K562 (cell line): ENCODE results near the gene CLHC1. TPM values are rescaled to one million over a fixed set of nuclear protein-coding genes. Genes with fewer than 3 reads are reported as not detected.

ENCODE experiments used
- ATAC-seq: fragments of 200-7000 bp; cut with Tn5 transposase; 3 replicates; pipeline ENCODE4 v1.9.1; 2020; ENCODE audit warnings: moderate library complexity
- BruUV-seq: library from RNA; stranded (reverse); fragments of 400-500 nt; replicated peaks from 2 replicates; lab custom pipeline; 2021; lab: Mats Ljungman, UMichigan
- CTCF ChIA-PET: fragments of 300-600 bp; formaldehyde crosslinking; extraction: SDS; loops from one replicate; lab custom pipeline; 2021; ENCODE audit warnings: low intra/inter-chr PET ratio; lab: Yijun Ruan, JAX
- POLR2A ChIA-PET: fragments of 300-600, 350-650 bp; sonication (Branson Sonifier 250); formaldehyde crosslinking; extraction: SDS; loops from one replicate; lab custom pipeline; 2021; ENCODE audit warnings: antibody characterized with exemption, inconsistent platforms; lab: Yijun Ruan, JAX
- DNase-seq, 4 experiments: peaks; one replicate each; pipeline versions ENCODE4 v3.0.0 to v3.0.0-alpha.2; 2011 to 2018; ENCODE audit warnings: low spot score in 3 of 4, mixed read lengths in 3 of 4; ENCODE audit errors: extremely low read depth in 1 of 4
- FAIRE-seq: peaks from 2 replicates; lab custom pipeline; 2011; peaks lifted over from hg19 to GRCh38; lab: Jason Lieb, UNC
- H2AFZ ChIP-seq: 2 replicates; pipeline ENCODE4 v1.6.0; 2011; ENCODE audit warnings: low read depth, low read length, control low read depth, inconsistent platforms
- H3K27ac ChIP-seq: fragments of 200-600 bp; 3 replicates; pipeline ENCODE4 v1.8.0; 2011; ENCODE audit warnings: low read depth, mild to moderate bottlenecking, control low read depth, inconsistent platforms, low read length, moderate library complexity, mixed read lengths; ENCODE audit errors: extremely low read depth
- H3K27me3 ChIP-seq, 2 experiments: fragments of 300-600 bp in 1 of 2; 2 replicates in 1 of 2; 3 replicates in 1 of 2; pipeline versions ENCODE4 v1.6.0 to v1.8.0; 2011; ENCODE audit warnings: inconsistent platforms in 2 of 2, low read length in 2 of 2, mild to moderate bottlenecking in 1 of 2, mixed read lengths in 1 of 2, moderate library complexity in 1 of 2; ENCODE audit not compliant: control insufficient read depth in 2 of 2, insufficient read depth in 2 of 2
- H3K36me3 ChIP-seq: fragments of 300-600 bp; 3 replicates; pipeline ENCODE4 v1.8.0; 2011; ENCODE audit warnings: mild to moderate bottlenecking, low read length, inconsistent platforms; ENCODE audit not compliant: control insufficient read depth, insufficient read depth
- H3K4me1 ChIP-seq, 2 experiments: fragments of 200-600 bp in 1 of 2; replicated peaks in 1 of 2; 2 replicates in 1 of 2; 3 replicates in 1 of 2; pipeline versions ENCODE4 v1.5.1 to v1.8.0; 2011; ENCODE audit warnings: inconsistent platforms in 2 of 2, low read length in 2 of 2, mild to moderate bottlenecking in 1 of 2, mixed read lengths in 1 of 2, moderate library complexity in 1 of 2; ENCODE audit not compliant: control insufficient read depth in 2 of 2, insufficient read depth in 2 of 2
- H3K4me2 ChIP-seq: 2 replicates; pipeline ENCODE4 v1.6.1; 2011; ENCODE audit warnings: low read length, control low read depth, inconsistent platforms, mixed read lengths; ENCODE audit not compliant: insufficient read depth
- H3K4me3 ChIP-seq: fragments of 200-600 bp; sonication (generic), shearing (Covaris generic); 2 replicates; pipeline ENCODE4 v1.5.1; 2016; ENCODE audit warnings: control low read depth, inconsistent platforms
- H3K79me2 ChIP-seq: fragments of 200-600 bp; 3 replicates; pipeline ENCODE4 v1.8.0; 2011; ENCODE audit warnings: low read length, inconsistent platforms; ENCODE audit not compliant: control insufficient read depth, insufficient read depth
- H3K9ac ChIP-seq, 2 experiments: 2 replicates each; pipeline versions ENCODE4 v1.6.0 to v1.6.1; 2011; ENCODE audit warnings: low read depth in 2 of 2, low read length in 2 of 2, control low read depth in 1 of 2, inconsistent platforms in 1 of 2, mild to moderate bottlenecking in 1 of 2, mixed read lengths in 1 of 2; ENCODE audit not compliant: insufficient read depth in 1 of 2
- H3K9me1 ChIP-seq: one replicate; pipeline ENCODE4 v1.6.0; 2011; ENCODE audit warnings: inconsistent platforms, mild to moderate bottlenecking, low read length, moderate library complexity; ENCODE audit not compliant: control insufficient read depth, insufficient read depth
- H3K9me3 ChIP-seq: replicated peaks from 2 replicates; pipeline ENCODE4 v1.5.1; 2011; ENCODE audit warnings: low read depth, low read length, inconsistent platforms; ENCODE audit not compliant: control insufficient read depth, insufficient read depth
- H4K20me1 ChIP-seq: replicated peaks from 2 replicates; pipeline ENCODE4 v1.6.1; 2011; ENCODE audit warnings: low read length, inconsistent platforms, mixed read lengths; ENCODE audit not compliant: control insufficient read depth, insufficient read depth
- GABPB2 ChIP-seq: fragments of 250-450 bp; sonication (Bioruptor Pico); conservative IDR thresholded peaks from 2 replicates; pipeline ENCODE4 v1.5.1; 2021; ENCODE audit warnings: mild to moderate bottlenecking
- PCBP1 ChIP-seq: fragments of 200-400 bp; formaldehyde crosslinking; IDR thresholded peaks from 2 replicates; pipeline ENCODE4 v1.6.1; 2018; ENCODE audit warnings: mild to moderate bottlenecking, low read depth, low read length; ENCODE audit not compliant: poor library complexity, severe bottlenecking
- POLR2B ChIP-seq: fragments of 450-650 bp; IDR thresholded peaks from 2 replicates; pipeline ENCODE4 v1.6.1; 2018; ENCODE audit warnings: low read depth; ENCODE audit not compliant: partially characterized antibody
- SAP30 ChIP-seq: fragments of 200-600 bp; sonication (generic); IDR thresholded peaks from 2 replicates; pipeline ENCODE4 v1.6.1; 2012; ENCODE audit warnings: borderline replicate concordance, low read depth, mild to moderate bottlenecking, moderate library complexity, low read length, control low read depth, inconsistent platforms; ENCODE audit not compliant: insufficient read depth, poor library complexity, severe bottlenecking
- ZBTB34 ChIP-seq: fragments of 250-450 bp; sonication (Bioruptor Pico); IDR thresholded peaks from 2 replicates; pipeline ENCODE4 v1.8.0; 2021; ENCODE audit warnings: mild to moderate bottlenecking, moderate library complexity
- ZNF584 ChIP-seq: fragments of 200-800 bp; sonication (Bioruptor generic); IDR thresholded peaks from 2 replicates; pipeline ENCODE4 v1.6.1; 2016; ENCODE audit warnings: low read depth, mild to moderate bottlenecking, missing genetic modification characterization, missing compliant biosample characterization
- in situ Hi-C: fragments of 300-500 bp; cut with MboI; formaldehyde crosslinking; loops from 4 replicates; pipeline ENCODE4 v1.15.0; 2018; ENCODE audit warnings: inconsistent platforms, mixed read lengths
- intact Hi-C: fragments of 100-400 bp; cut with micrococcal nuclease; formaldehyde crosslinking; loops from 2 replicates; pipeline ENCODE4 v1.14.2; 2022
- polyA plus RNA-seq, 8 experiments: library from polyadenylated mRNA; depleted of rRNA in 4 of 8; stranded (reverse) in 5 of 8; unstranded in 3 of 8; fragments of >200 nt; fragmentation: Nextera tagmentation in 2 of 8; fragmentation: Illumina TruSeq in 1 of 8; extraction: Ambion mirVana in 2 of 8; extraction: Trizol in 1 of 8; gene quantifications; 2 replicates each; pipeline versions ENCODE4 v1.2.1 to v1.2.3, GENCODE V29; 2011 to 2014; ENCODE audit warnings: inconsistent platforms in 1 of 8, missing spikeins in 1 of 8
- total RNA-seq, 7 experiments: library from RNA; depleted of rRNA in 6 of 7; stranded (reverse); fragments of >200 nt in 6 of 7; fragmentation: Illumina TruSeq in 2 of 7; extraction: Trizol in 2 of 7; gene quantifications; 2 replicates each; pipeline versions ENCODE4 v1.2.1 to v1.2.3, GENCODE V29; 2011 to 2021; ENCODE audit warnings: low replicate concordance in 1 of 7

CLHC1 gene
- total and polyA plus RNA-seq, 9 of the 15 experiments (the other 6 are each of a cell fraction or from before 2014, with no cell fraction given): 3.7 to 14.3 (median 8.6) TPM

- Histone ChIP-seq H3K4me1 (peaks cover 0 to 14% of the 10 kb centered on the region in 2 experiments; a peak in 3 of 5 replicates), H3K27me3 (no peaks in the 10 kb centered on the region), H3K9me1 (no peaks in the 10 kb centered on the region), H3K4me3 (no peak overlapping the region), H2AFZ (peak overlapping the region; percentile 58), H3K9ac (no peak overlapping the region), H4K20me1 (no peaks in the 10 kb centered on the region), H3K9me3 (no peaks in the 10 kb centered on the region), H3K79me2 (no peaks in the 10 kb centered on the region), H3K27ac (no peak overlapping the region), H3K36me3 (no peaks in the 10 kb centered on the region), H3K4me2 (no peak overlapping the region)
- CTCF ChIA-PET: no interaction called here
- intact Hi-C loops (no loop called here), in situ Hi-C loops (no loop called here)
- FAIRE-seq (no peak), ATAC-seq (no peak), DNase-seq (no peak)
- TF ChIP-seq SAP30 (no peak), ZNF584 (CRISPR knock-in tag) (no peak), POLR2B (no peak), ZBTB34 (CRISPR knock-in tag) (no peak), GABPB2 (CRISPR knock-in tag) (no peak), PCBP1 (no peak)
- BruUV-seq: no TSS peak
- POLR2A ChIA-PET: interaction anchor here (0.9 to 1.0 kb wide), 3 partner anchors 10 to 106 kb away, joined by 3 to 4 read pairs (median 4); no protein-coding TSS in a partner anchor
Measured at GRCh38 chr2:55151733-55152433, 80.2 kb downstream of the CLHC1 start.
